Activated T-helper 17 cell treated with anti-CD3 and anti-CD28 coated beads, Interleukin-2, amount 50 U/mL, for 72 hours (primary cell): ENCODE results near the gene SEMA4D. TPM values are rescaled to one million over a fixed set of nuclear protein-coding genes. Genes with fewer than 3 reads are reported as not detected.

Experiments
- ATAC-seq: fragments of 150-1000 bp; cut with Tn5 transposase; replicated peaks from 2 replicates; pipeline ENCODE4 v1.10.0; 2021; ENCODE audit warnings: mild to moderate bottlenecking, moderate library complexity
- H3K27ac Mint-ChIP-seq: one replicate; pipeline ENCODE4 v1.8.0; 2022; ENCODE audit warnings: mixed read lengths
- H3K27me3 Mint-ChIP-seq: one replicate; pipeline ENCODE4 v1.8.0; 2022; ENCODE audit warnings: mixed read lengths
- H3K36me3 Mint-ChIP-seq: one replicate; pipeline ENCODE4 v1.8.0; 2022; ENCODE audit warnings: low read depth, mild to moderate bottlenecking, mixed read lengths
- H3K4me1 Mint-ChIP-seq: one replicate; pipeline ENCODE4 v1.8.0; 2022; ENCODE audit warnings: mixed read lengths
- H3K4me3 Mint-ChIP-seq: one replicate; pipeline ENCODE4 v1.8.0; 2022; ENCODE audit warnings: mild to moderate bottlenecking, mixed read lengths
- H3K9me3 Mint-ChIP-seq: one replicate; pipeline ENCODE4 v1.8.0; 2022; ENCODE audit warnings: mixed read lengths
- total RNA-seq, 2 donors: library from RNA; stranded (reverse); gene quantifications; one replicate each; pipeline ENCODE4 v1.2.3, GENCODE V29; 2022

SEMA4D gene
- total RNA-seq, 2 donors from 2014 or later, result 167 to 263 TPM

- H3K4me3 Mint-ChIP-seq, result peak overlapping the region; percentile 70
- H3K9me3 Mint-ChIP-seq, result no peaks in the 10 kb centered on the region
These were observed 57.9 kb downstream of the SEMA4D start for GRCh38 chr9:89440046-89440445.

GRCh38 chr9:89439571-89439970, 58.3 kb downstream of the SEMA4D start:
- H3K27ac Mint-ChIP-seq, result peak overlapping the region; percentile 84
- H3K4me1 Mint-ChIP-seq, result peaks cover 46% of the 10 kb centered on the region
- H3K9me3 Mint-ChIP-seq, result no peaks in the 10 kb centered on the region
- no peak for ATAC-seq
- no peaks in the 10 kb centered on the region for H3K27me3 Mint-ChIP-seq
- H3K36me3 Mint-ChIP-seq, result peaks cover 66% of the 10 kb centered on the region
- peak overlapping the region; percentile 70 for H3K4me3 Mint-ChIP-seq

More at GRCh38 chr9:89440046-89440445, 57.9 kb downstream of the SEMA4D start:
- no peak for ATAC-seq
- no peaks in the 10 kb centered on the region for H3K27me3 Mint-ChIP-seq
- peaks cover 67% of the 10 kb centered on the region for H3K36me3 Mint-ChIP-seq
- H3K27ac Mint-ChIP-seq, result peak overlapping the region; percentile 84
- peaks cover 50% of the 10 kb centered on the region for H3K4me1 Mint-ChIP-seq

DNA sequence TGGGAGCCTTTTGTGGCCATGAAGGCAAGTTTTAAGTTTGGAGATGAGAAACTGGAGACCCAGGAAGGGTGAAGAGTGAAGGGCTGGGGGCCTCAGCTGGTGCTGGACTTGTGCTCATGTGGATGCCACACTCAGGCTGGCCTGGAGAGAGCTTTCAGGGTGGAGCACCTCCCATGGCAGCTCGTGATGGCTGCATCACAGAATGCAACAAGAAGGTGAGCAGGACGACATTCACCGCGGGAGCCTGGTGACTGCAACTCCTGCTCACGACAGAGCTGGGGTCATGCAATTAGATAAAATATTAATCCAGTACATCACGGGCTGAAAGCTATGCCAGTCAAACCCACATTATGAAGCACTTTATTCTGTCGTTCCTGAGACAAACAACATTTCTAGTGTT, 59.7 kb downstream of the SEMA4D start:
- no peak for ATAC-seq
- H3K4me3 Mint-ChIP-seq, result peak overlapping the region; percentile 19
- no peaks in the 10 kb centered on the region for H3K9me3 Mint-ChIP-seq
- H3K27me3 Mint-ChIP-seq, result no peaks in the 10 kb centered on the region
- peaks cover 64% of the 10 kb centered on the region for H3K36me3 Mint-ChIP-seq
- H3K27ac Mint-ChIP-seq, result peak overlapping the region; percentile 72
- H3K4me1 Mint-ChIP-seq, result peaks cover 43% of the 10 kb centered on the region

DNA sequence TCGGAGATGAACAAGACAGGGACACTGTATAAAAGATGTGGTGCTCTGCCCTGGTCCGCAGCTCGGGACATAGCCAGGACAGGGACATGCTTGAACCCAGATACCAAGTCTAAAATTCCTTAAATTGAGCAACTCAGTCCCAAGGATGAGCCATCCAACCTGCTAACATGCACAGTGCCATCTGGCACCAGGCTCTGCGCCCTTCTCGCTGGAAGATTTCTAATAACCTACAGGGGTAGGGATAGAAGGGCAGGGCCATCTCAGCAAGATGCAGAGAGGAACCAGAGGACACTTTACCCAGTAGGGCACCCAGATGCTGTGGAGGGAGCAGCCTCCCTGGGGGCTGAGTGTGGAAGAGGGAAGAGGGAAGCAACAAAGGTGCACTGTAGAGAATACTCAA, 60.1 kb downstream of the SEMA4D start:
- Mint-ChIP-seq H3K27me3 (no peaks in the 10 kb centered on the region), H3K27ac (peak overlapping the region; percentile 72), H3K36me3 (peaks cover 62% of the 10 kb centered on the region), H3K4me1 (peaks cover 43% of the 10 kb centered on the region), H3K9me3 (no peaks in the 10 kb centered on the region), H3K4me3 (peak overlapping the region; percentile 19)
- ATAC-seq, result no peak

- no peaks in the 10 kb centered on the region for H3K9me3 Mint-ChIP-seq
- peak overlapping the region; percentile 25 for H3K27ac Mint-ChIP-seq
- peaks cover 62% of the 10 kb centered on the region for H3K36me3 Mint-ChIP-seq
- peak; percentile 46 for ATAC-seq
- peaks cover 43% of the 10 kb centered on the region for H3K4me1 Mint-ChIP-seq
- H3K27me3 Mint-ChIP-seq, result no peaks in the 10 kb centered on the region
- H3K4me3 Mint-ChIP-seq, result peak overlapping the region; percentile 19
These were observed 60.8 kb downstream of the SEMA4D start for GRCh38 chr9:89436963-89437625.

- Mint-ChIP-seq H3K4me3 (peak overlapping the region; percentile 19), H3K36me3 (peaks cover 56% of the 10 kb centered on the region), H3K27ac (peak overlapping the region; percentile 25), H3K4me1 (peaks cover 43% of the 10 kb centered on the region), H3K27me3 (no peaks in the 10 kb centered on the region), H3K9me3 (no peaks in the 10 kb centered on the region)
- ATAC-seq, result no peak
These were observed 61.6 kb downstream of the SEMA4D start for GRCh38 chr9:89436326-89436725.

GRCh38 chr9:89435071-89435823, 62.7 kb downstream of the SEMA4D start:
- Mint-ChIP-seq H3K4me1 (peaks cover 32% of the 10 kb centered on the region), H3K36me3 (peaks cover 46% of the 10 kb centered on the region), H3K9me3 (no peaks in the 10 kb centered on the region), H3K27ac (peak overlapping the region; percentile 64), H3K4me3 (peak overlapping the region; percentile 28), H3K27me3 (no peaks in the 10 kb centered on the region)
- ATAC-seq, result no peak

DNA sequence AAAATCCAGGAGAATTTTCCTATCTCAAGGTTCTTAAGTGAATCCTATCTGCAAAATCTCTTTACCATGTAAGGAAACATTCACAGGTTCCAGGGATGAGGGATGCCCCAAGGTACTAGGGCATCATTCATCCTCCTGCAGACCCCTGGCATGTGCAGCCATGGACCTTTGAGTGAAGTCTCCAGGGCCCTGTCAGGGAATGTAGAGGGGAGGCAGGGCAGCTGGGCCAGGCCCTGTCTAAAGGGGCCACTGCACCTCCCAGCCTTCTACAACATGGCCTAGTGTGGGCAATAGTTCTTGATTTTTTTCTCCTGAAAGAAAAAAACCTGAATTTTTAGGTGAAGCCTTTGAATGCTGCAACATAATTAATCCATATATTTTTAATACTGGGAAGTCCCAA, 63.3 kb downstream of the SEMA4D start:
- peaks cover 43% of the 10 kb centered on the region for H3K36me3 Mint-ChIP-seq
- peaks cover 31% of the 10 kb centered on the region for H3K4me1 Mint-ChIP-seq
- no peak overlapping the region for H3K4me3 Mint-ChIP-seq
- H3K27ac Mint-ChIP-seq, result peak overlapping the region; percentile 73
- ATAC-seq, result no peak
- H3K9me3 Mint-ChIP-seq, result no peaks in the 10 kb centered on the region
- no peaks in the 10 kb centered on the region for H3K27me3 Mint-ChIP-seq

DNA sequence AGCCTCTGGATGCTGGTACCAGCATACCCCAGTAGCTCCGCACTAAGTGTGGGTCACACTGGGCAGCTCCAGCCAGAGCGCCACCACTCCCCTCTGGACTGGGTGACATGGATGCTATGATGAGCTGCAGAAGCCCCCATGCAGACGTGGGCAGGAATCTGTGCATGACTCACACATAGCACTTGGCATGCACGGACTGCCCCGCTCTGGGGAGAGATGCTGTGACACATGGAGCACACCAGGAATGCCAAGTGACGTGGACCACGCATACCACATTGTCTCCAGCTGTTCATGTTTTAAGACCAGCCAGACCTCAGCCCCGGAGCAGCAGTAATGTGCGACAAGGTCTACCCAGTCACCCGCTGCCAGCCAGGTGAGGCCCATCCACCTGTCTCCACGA, 64.1 kb downstream of the SEMA4D start:
- H3K27me3 Mint-ChIP-seq, result no peaks in the 10 kb centered on the region
- no peaks in the 10 kb centered on the region for H3K9me3 Mint-ChIP-seq
- peak overlapping the region; percentile 73 for H3K27ac Mint-ChIP-seq
- peaks cover 32% of the 10 kb centered on the region for H3K4me1 Mint-ChIP-seq
- H3K36me3 Mint-ChIP-seq, result peaks cover 44% of the 10 kb centered on the region
- H3K4me3 Mint-ChIP-seq, result no peak overlapping the region
- no peak for ATAC-seq

DNA sequence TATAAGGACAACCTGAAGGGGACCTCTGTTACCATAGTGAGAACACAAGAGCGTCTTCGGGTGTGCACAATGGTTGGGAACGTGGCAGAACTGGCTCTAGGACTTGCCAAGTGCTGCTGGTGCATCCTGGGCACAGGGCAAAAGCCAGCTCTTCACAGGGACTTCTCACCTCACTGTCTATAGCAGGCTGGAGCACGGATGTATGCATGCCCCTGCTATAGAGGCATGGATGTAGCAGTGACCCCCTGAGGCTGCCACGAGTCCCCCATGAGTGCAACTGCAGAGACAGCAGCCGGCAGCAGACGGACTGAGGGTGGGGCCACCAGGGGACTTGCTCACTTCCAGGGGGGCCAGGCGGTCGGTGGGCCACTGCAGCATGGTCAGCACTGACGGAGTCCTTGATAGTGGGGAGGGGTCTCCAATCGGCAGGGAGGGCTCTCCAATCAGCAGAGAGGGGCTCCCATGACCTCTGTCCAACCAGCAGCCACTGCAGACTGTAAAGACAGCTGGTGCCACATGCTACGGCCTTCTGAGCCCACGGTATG, 64.9 kb downstream of the SEMA4D start:
- no peak overlapping the region for H3K4me3 Mint-ChIP-seq
- peaks cover 35% of the 10 kb centered on the region for H3K4me1 Mint-ChIP-seq
- peak overlapping the region; percentile 74 for H3K27ac Mint-ChIP-seq
- H3K36me3 Mint-ChIP-seq, result peaks cover 49% of the 10 kb centered on the region
- ATAC-seq, result no peak
- H3K27me3 Mint-ChIP-seq, result no peaks in the 10 kb centered on the region
- no peaks in the 10 kb centered on the region for H3K9me3 Mint-ChIP-seq

DNA sequence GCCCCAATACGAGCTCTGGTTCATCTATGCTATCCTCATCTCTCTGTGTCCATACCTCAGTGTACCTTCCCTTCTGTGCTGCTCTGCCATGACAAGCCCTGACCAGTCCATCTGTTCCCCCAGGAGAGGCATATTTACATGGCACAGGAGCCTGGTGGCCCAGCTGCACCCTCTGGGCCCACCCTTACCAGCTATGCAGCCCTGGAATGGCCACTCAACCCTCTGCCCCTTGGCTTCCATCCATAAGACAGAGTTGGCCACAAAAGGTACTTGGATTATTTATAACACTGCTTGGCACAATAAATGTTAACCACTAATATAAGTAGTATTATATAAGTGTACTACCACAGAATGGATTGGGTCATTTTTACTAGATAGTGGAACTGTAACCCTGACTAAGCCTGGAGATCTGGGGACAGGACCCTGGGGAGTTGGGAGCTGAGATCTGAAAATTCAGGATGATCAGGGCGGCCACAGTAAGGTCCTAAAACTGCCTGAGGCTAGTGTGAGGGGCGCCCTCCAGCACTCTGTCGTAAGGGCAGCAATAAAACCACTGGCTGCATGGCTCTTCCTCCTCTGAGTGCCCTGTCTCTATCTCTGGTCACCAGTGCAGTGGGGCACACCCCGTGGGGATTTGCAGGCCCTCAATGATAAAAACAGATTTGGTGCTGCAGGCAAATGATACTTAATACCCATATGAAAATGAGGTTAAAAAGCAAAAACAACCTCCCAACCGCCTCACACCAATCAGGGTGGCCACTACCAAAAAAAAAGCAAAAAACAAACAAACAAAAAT, 65.8 kb downstream of the SEMA4D start:
- peaks cover 36% of the 10 kb centered on the region for H3K4me1 Mint-ChIP-seq
- H3K27ac Mint-ChIP-seq, result peak overlapping the region; percentile 74
- peaks cover 55% of the 10 kb centered on the region for H3K36me3 Mint-ChIP-seq
- H3K27me3 Mint-ChIP-seq, result no peaks in the 10 kb centered on the region
- H3K9me3 Mint-ChIP-seq, result no peaks in the 10 kb centered on the region
- ATAC-seq, result no peak
- no peak overlapping the region for H3K4me3 Mint-ChIP-seq

DNA sequence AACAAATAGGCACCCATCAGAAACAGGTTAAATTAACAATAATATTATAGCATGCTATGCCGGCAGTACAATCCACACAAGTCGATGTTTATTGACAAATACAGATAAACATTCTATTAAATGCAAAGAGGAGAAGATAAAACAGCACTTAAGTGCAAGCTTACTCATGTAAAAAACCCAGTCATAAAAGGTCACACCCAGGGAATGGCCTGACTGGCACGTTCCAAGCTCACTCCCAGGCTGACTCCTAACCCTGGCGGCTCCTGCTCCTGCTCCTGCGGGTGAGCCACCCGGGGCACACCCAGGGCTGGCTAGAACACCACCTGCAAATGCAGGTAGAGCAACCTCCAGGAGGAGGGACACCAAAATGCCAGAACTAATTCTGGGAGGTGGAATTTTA, 66.9 kb downstream of the SEMA4D start:
- Mint-ChIP-seq H3K36me3 (peaks cover 66% of the 10 kb centered on the region), H3K9me3 (no peaks in the 10 kb centered on the region), H3K4me3 (peak overlapping the region; percentile 9), H3K27ac (peak overlapping the region; percentile 74), H3K4me1 (peaks cover 47% of the 10 kb centered on the region), H3K27me3 (no peaks in the 10 kb centered on the region)
- ATAC-seq, result no peak

GRCh38 chr9:89428901-89429890, 68.7 kb downstream of the SEMA4D start:
- no peaks in the 10 kb centered on the region for H3K9me3 Mint-ChIP-seq
- H3K27me3 Mint-ChIP-seq, result no peaks in the 10 kb centered on the region
- ATAC-seq, result no peak
- peaks cover 53% of the 10 kb centered on the region for H3K4me1 Mint-ChIP-seq
- H3K36me3 Mint-ChIP-seq, result peaks cover 70% of the 10 kb centered on the region
- peak overlapping the region; percentile 100 for H3K27ac Mint-ChIP-seq
- peak overlapping the region; percentile 92 for H3K4me3 Mint-ChIP-seq
